GM21576 (cell line): ENCODE results near the gene EGFL8.
"Not testable (repeated sequence)": the region's sequence is repeated elsewhere in the genome, so short reads cannot be mapped to it uniquely, and the experiment has no call there.

ENCODE experiments used
- ATAC-seq: cut with Tn5 transposase; IDR thresholded peaks from one replicate; pipeline ENCODE4 v1.9.1; 2021; ENCODE audit warnings: mild to moderate bottlenecking, moderate library complexity; ENCODE audit not compliant: unreplicated experiment

The EGFL8 gene

DNA sequence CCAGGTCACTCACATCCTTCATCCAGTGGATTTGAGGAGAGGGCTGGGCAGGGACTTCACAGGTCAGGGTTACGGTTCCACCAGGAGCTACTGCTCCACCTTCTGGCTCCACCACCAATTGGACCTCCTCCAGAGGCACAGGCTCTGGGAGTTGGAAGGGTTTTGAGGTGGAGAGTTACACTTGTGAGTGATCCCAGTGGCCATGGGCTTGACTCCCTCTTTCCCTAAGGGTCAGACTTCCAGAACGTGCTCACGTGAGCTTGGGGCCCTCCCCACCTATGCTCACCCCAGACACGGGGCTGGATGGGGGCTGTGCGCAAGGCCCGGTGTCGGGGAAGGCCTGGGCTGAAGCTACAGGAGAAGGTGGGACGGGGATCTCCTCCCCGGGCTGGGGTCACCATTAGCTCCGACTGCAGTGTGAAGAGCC is 18.2 kb downstream of the EGFL8 start:
- ATAC-seq, result no peak

DNA sequence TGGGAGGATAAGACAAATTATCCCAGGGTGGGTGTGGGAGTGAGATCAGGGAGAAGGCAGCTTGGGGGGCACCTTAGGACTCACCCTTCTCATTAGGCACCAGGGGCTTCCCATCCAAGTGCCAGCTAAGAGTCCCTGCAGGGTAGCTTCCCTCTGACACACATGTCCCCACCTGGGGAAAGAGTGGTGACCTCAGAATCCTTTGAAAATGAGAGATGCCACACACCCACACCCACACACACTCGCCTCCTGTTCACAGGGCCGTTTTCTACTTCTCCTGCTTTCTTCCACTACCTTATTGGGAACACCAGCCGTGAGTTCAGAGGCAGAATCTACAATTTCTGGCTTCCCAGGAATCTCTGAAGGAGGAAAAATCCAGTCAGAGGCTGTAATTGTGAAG is 18.6 kb downstream of the EGFL8 start:
- ATAC-seq, result no peak

GRCh38 chr6:32183483-32184083 is 19.2 kb downstream of the EGFL8 start:
- ATAC-seq, result no peak

DNA sequence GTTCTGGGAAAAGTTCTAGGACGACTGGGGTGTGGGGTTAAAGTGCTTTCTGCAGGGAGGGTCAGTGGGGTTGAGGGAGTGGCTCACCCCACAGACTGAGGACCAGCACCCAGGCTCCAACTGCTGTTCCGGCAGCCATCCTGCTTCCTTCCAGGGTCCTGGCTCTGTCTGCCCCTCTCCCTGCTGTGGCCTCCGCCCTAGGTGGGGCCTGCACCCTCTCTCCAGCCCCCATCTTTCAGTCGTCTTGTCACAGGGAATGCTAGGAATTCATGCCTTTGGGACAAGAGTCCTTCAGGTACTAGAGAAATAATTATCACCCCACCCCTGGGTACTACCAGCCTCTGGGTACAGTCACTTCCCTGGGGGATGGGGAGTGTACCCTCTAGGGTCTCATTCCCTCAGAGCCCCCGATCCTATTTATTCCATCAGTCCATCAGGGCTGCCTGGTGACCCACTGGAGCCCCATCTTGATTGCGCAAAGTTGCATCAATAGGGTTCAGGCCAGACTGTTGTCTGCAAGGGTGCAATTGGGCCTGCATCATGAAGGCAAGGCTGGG is 19.8 kb downstream of the EGFL8 start, which contains the start of gene AGER:
Gene AGER, minus strand, starts transcription at position 170 of the 557 bp plus-strand sequence. Its CDS starts 31 bp downstream, at position 139.
- ATAC-seq, result no peak

GRCh38 chr6:32185681-32186131 is 21.3 kb downstream of the EGFL8 start:
- not testable (repeated sequence) for ATAC-seq

- ATAC-seq, result not testable (repeated sequence)
Measured at GRCh38 chr6:32186151-32186840, 21.9 kb downstream of the EGFL8 start.

DNA sequence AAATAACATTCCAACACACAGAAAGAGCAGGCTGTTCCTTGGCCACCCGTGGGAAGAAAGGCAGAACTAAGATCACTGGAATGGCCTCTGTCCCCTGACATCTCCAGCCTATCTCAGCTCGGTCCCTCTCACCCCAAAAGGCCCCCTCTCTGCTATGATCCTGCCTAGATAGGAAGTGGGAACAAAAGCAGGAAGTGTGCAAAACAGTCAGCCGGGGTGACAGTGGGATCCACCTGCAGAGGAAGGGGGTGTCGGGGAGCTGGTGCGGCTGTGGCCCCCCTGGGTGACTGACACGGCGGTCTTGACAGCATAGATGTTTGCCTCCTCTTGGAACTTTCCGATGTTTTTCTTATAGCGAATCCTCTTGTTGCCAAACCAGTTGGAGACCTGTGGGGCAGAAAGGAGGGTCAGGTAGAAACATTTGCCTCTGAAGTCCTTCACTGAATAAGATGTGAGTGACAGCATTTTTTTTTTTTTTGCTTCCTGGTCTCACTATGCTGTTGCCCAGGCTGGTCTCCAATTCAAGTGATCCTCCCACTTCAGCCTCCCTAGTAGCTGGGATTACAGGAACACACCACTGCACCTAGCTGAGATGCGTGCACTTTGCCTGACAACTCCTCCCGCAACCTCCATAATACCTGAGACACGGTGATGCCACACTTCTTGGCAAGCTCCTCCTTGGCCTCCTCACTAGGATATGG is 22.8 kb downstream of the EGFL8 start:
- no peak for ATAC-seq

GRCh38 chr6:32187725-32188380 is 23.5 kb downstream of the EGFL8 start:
- ATAC-seq, result not testable (repeated sequence)

- no peak for ATAC-seq
Measured at GRCh38 chr6:32188381-32189068, 24.1 kb downstream of the EGFL8 start.

GRCh38 chr6:32189069-32189741 is 24.8 kb downstream of the EGFL8 start:
- no peak for ATAC-seq

- no peak for ATAC-seq
Measured at GRCh38 chr6:32189742-32190053, 25.3 kb downstream of the EGFL8 start.

DNA sequence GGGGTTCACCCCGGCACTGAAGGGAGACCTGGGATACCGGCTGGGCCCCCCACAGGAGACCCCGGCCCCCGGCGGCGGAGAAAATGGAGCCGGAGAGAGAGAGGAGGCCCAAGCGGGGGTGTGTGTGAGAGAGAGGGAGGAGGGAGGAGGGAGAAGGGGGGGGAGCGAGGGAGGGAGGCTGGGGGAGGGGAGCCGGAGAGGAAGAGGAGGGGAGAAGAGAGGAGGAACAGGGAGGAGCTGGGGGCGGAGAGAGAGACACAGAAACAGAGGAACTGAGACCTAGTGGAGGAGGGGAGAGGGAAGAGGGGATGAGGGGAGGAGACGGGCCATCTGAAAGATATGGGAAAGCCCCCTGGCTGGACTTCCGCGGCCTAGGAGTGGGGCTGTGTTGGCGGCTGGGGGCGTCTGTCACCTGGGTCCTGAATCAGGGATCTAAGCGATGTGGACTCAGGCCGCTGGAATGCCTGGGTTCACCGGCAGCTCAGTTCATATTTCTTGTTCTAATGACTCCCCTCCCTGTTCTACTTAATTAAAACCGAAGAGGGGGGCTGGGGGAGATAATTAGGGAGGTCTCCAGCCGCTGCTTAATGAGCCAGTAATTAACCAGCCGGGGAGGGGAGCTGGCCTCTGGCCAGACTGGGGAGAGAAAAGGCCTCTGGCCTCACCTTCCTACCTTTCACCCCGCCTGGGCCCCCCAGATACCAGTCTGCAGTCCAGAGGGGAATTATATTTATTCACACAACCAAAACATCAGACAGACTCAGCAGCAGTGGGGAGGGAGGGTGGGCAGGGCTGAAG is 25.9 kb downstream of the EGFL8 start, which contains the start of gene PBX2:
Gene PBX2, minus strand, starts transcription at position 149 of the 798 bp plus-strand sequence. CDS start 287 bp downstream, outside the sequence.
- ATAC-seq, result peak; percentile 42

DNA sequence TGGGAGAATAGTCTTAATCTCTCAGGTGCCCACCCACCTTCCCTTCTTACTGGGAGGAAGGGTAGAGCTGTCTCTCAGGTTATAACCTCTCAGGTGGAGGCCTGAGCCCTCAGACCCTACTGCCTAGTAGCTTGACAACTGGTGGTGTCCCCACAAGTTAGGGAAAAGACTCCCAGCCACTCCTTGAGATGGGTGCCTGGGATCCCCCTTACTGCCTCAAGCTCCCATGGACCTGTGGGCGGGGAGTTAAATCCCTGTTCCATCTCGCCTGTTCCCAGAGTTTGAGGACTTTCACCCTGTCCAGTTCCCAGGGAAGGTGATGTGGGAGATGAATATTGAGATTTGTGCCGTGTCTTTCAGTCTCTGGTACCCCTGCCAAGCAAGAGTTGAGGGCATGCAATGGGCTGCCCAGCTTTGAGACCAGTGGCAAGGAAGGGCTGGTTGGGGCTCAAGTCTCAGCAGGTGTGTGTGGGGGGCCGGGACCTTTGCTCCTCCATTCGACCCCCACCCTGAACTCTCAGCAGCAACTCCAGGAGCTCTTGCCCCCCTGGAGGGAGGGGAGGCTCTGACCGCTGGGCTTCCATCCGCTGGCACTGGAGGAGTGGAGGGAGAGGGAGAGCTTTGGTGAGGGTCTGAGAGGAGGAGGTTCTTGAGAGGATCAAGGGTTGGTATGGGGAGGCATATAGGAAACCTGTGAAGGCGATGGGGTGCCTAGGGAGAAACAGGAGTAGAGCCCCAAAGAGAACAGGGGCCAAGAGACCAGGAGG is 26.7 kb downstream of the EGFL8 start:
- no peak for ATAC-seq

GRCh38 chr6:32191696-32192607 is 27.6 kb downstream of the EGFL8 start:
- no peak for ATAC-seq

DNA sequence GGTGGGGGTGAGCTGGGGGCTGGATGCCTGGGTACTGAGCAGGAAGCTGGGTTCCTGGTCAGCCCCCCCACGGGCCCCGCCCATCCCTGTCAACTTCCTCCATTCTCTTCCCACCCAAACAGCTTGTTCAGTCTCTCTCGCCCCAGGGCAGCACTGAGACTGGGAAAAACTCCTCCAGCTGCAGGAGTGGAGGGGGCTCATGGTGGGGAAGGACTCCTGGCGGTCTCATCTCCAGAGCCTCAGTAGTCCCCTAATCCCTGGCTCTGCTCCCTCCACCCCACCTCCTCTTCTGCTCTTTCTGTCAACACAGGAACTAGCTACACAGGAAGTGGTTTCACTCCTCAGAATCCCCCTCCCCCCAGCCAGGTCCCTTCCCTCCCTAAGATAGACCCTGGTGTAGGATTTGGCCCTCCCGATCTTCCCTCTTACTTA is 28.2 kb downstream of the EGFL8 start, which contains the start of gene GPSM3:
Gene GPSM3, minus strand, starts transcription at position 36 of the 432 bp plus-strand sequence. CDS start 130 bp downstream, outside the sequence.
- no peak for ATAC-seq

DNA sequence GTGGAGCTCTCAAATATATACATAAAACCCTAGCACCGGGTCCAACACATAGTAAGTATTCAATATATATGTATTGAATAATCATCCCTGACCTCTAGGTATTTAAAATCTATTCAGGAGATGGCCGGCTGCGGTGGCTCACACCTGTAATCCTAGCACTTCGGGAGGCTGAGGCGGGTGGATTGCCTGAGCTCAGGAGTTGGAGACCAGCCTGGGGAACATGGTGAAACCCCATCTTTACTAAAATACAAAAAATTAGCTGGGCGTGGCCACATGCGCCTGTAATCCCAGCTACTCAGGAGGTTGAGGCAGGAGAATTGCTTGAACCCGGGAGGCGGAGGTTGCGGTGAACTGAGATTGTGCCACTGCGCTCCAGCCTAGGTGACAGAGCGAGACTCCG is 28.7 kb downstream of the EGFL8 start:
- ATAC-seq, result not testable (repeated sequence)

DNA sequence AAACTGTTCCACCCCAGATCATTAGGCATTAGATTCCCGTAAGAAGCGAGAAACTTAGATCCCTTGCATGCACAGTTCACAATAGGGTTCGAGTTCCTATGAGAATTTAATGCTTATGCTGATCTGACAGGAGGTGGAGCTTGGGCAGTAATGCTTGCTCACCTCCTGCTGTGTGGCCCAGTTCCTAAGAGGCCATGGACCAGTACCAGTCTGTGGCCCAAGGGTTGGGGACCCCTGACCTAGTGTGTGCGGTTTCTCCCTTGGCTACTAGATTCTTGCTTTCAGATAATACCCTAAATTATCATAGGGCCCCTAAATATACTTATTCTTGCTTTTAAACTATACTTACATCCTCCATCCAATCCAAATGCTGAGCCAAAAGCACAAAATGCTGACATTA is 30.0 kb downstream of the EGFL8 start:
- ATAC-seq, result no peak
